ENCODE measurements around the gene FDCSP.
"Not testable (repeated sequence)": the region's sequence is repeated elsewhere in the genome, so short reads cannot be mapped to it uniquely, and the experiment has no call there.

The FDCSP gene

DNA sequence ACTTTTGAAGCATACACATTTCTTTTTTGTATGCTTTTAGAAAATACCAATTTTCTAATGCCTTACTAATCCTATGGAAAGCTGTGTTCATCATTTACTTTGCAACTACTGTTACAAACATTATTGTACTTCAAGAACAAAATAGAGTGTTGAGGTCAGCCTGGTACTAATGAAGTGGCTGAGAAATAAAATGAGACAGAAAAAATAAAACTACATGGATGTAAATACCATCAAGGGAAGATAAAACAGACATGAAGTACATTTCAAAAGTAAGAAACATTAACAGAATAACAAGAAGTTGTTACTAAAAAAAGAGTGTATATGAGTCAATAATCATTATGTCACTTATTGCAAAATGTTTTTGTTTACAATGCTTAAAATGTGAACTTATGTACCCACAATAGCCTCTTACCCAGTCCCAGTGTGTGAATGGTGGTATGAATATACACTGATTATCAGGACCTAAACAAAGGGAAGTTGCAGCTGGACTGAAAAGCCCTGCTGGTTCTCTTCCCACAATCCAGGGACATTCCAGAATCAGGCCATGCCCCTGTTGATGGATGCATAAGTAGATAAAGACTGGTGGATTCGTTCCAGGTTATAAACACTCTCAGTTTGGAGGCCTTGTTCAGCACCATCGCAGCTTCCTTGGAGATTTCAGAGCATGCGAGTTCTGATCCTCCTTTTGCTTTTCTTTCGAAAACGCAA is 14.1 kb downstream of the FDCSP start:
- no peak for DNase-seq

DNA sequence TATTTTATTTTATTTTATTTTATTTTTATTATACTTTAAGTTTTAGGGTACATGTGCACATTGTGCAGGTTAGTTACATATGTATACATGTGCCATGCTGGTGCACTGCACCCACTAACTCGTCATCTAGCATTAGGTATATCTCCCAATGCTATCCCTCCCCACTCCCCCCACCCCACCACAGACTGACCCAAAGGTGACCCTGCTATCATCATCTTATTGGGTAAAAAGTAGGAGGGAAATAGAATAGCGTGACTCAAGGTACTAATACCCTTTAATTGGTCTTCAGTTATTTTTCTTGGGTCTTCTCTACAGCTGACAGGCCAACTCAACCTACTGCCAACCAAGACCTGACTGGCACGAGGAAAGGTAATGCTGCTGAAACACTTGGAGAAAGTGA is 16.4 kb downstream of the FDCSP start, which contains the start of gene CSN3:
Gene CSN3, plus strand, starts transcription at position 301 of the 400 bp plus-strand sequence. CDS start 2,223 bp downstream, outside the sequence.
- DNase-seq, result not testable (repeated sequence)

DNA sequence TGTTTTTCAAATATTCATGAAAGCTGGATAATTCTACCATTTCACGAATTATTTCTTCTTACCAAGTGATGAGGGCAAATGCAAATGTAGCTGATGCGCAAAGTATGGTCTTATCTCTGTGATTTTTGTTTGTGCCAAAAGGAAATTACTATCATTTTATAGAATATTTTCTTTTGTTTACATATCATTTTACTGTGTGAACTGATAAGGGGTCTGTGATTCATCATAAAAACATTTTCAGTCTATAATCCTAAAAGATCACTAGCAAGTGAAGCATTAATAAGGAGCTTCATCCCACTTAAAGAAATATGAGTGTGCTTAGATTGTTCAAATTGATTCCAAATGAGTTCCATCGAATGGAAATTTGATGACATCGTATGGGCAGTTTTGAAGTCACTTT is 17.2 kb downstream of the FDCSP start:
- DNase-seq, result no peak

DNA sequence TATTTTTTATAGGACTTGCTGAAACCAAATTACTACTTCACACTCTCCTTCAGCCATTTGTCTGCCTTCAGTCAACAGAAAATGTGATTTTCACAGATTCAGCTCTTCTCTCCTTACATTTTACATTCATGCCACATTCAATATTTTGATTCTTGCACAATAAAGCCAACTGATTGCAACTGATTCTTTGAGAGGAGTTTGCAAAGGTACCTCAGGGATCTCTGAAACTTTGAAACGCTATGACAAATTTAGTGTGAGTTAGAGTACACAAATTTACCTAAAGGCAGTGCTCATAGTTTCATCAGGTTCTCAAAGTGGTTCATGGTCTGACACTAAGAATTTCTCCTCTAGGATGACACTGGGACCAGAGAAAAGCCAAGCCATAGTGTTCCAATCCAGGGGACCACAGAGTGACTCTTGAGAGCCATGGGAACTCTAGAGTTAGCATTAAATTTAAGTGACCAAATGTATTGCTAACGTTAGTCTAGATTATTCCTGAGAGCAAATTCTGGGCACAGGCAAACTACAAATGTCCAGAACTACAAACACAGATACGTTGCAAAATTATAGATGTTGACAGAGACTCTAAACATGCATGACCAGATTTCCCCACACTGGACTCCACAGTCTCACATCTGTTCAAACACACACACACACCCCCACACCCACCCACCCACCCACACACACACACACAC is 25.5 kb downstream of the FDCSP start:
- no peak for DNase-seq

DNA sequence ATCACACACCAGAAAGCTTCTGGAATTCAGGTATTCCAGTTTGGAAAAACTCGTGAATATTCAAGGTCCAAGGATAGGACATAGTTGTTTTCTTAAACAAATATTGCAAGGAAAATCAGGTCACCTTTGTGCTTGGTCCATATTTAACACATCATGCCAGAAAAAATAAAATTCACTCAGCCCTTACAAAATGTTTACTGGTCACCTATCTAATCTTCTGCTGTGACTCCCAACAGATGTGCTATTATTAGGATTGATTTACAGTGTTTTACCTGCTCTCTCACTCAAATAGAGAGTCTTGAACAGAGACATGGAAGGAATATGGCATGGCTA is 26.0 kb downstream of the FDCSP start:
- no peak for DNase-seq

DNA sequence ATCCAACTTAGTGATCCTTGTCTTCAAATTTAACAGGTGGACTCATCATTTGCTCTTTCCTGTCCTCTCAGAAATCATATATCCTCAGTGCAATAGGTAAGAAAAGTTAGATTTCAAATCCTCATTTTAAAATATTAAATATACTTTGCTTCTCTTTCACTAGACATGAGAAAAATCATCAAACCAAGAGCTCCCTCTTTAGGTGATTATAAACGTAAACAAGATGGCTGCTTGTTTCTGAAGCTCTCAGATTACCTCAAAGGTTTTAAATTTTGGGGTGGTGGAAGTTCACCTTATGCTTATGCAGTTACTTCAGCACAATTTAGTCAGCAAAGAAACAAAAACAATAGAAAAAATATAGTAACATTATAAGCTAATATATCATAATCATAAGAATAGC is 43.8 kb downstream of the FDCSP start:
- DNase-seq, result no peak

DNA sequence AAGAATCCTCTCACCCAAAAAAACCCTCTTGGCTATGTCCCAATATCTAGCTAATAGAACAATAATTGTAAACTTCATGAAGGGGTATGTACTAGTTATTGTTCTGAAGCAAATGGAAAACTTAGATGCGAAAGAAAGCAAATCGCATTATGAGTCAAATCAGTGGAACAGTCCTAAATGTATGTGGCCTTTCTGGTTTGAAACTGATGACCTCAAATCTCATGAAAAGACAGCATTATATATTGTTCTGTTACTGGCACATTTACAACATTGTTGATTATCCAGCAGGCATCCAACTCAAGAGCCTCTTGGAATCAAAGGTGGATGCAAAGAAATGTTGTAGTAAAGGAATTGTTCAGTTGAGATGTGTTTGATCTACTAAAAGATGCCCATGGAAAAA is 51.2 kb downstream of the FDCSP start:
- no peak for DNase-seq

DNA sequence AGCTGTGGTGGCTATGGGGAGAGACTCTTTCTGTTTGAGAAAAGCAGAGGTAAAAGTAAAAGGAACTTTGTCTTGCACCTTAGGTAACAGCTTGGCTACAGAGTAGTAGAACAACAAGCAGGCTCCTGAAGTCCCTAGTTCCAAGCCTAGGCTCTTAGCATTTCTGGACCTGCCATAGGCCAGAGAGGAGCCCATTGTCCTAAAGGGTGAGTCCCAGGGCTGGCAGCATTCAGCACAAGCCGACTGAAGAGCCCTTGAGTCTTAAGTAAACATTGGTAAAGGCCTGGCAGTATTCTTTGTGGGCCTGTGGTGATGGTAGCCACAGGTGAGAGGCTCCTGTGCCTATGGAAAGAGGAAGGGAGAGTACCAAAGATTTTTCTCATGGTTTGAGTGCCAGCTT is 54.6 kb downstream of the FDCSP start:
- no peak for DNase-seq

Measured in activated T-cell treated with anti-CD3 and anti-CD28 coated beads, Interleukin-2, amount 50 U/mL, for 48 hours (primary cell).